ENCODE data around the gene DENND2D.
A peak's percentile ranks its signal among the peaks of the same experiment; 100 is the strongest.

Gene DENND2D, protein sequence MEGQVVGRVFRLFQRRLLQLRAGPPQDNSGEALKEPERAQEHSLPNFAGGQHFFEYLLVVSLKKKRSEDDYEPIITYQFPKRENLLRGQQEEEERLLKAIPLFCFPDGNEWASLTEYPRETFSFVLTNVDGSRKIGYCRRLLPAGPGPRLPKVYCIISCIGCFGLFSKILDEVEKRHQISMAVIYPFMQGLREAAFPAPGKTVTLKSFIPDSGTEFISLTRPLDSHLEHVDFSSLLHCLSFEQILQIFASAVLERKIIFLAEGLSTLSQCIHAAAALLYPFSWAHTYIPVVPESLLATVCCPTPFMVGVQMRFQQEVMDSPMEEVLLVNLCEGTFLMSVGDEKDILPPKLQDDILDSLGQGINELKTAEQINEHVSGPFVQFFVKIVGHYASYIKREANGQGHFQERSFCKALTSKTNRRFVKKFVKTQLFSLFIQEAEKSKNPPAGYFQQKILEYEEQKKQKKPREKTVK

DNA sequence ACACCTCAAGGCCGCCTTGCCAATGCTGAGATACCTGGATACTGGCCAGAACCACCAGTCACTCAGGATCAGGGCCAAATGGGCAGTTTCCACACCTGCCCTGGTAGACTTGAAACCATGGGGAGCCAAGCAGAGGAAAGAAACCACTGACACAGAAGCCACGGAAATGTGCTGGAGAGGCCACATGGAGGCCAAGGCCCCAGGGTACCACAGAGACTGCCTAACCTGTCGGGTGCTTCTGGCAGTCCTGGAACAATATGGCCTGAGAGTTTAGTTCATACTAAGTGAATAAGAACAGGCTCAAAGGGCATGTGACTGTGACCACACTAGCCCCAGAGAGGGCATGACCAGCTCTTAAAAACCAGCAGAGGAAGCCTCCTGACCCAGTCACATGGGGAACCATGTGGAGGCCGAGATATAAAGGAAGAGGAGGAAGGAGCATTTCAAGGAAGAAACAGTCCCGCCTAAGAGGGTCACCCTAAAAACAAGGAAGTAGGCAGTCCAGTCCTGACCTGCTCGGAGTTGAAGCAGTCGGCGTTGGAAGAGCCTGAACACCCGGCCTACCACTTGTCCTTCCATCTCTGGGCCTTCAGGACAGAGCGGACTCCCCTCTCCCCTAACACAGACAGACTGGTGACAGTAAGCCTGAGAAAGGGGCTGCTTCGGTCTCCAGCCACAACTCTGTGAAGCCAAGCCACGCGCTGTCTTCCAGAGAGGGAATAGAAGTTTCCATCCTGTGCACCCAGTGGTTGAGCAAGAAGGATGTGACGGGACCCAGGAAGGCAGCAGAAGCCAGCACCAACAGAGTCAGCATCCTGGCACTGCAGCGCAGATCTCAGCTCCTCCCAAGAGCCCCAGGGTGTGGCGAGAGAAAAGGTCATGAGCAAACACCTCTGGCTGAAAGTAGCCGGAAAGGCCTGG, at the start of gene DENND2D:
DENND2D (minus strand) TSS at position 766 of the 921 bp plus-strand sequence; CDS start at position 579, 187 bp downstream.
- DNase-seq = peak; percentile 97

DNA sequence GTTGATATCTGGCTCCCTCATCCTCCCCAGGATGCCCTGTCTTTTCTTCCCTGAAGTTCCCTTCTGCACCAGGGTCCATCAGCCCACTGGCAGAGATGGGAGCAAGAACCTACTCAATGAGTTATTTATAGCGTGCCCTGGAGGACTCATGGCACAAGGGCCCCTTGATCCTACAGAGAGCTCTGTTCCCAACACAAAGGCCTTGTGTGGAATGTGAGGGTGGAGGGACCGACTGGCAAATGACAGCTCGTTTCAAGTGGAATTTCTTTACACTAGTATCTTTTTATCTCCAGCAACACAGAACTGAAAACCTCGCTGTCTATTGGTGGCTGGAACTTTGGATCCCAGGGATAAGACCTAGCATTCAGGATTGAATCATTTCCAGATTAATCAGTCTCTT, 49.5 kb upstream of the DENND2D start:
- DNase-seq = no peak

DNA sequence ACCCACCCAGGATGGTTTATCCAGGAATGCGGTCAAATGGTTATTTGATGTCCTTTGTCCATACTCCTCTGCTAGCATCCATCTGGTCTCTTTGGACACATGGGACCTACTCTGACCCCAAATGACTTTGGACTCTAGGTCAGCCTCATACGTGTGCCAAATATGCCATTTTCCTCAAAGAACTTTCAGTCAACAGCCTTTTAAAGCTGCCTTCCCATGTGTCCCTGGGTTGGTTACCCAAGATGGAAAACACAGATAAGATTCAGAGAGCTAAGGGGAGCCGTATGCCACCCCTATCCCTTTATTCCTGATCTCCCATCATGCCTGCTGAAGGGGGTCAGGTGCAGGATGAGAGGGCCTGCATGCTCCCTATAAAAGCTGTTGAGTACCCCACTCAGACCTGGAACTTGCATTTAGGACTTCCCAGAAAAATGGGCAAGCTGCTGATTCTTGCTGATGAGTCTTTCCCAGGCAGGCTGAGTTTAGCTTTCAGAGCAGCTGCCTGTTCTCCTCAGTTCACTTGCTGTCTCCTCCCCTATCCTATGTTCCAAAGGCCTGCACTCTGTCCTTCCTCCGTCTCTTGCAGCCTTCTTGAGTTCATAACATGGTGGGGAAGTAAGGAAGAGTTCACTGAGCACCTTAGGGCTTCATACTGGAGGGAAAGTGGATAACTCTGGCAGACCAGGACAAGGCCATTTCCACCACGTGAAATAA, 46.8 kb upstream of the DENND2D start:
- no peak for DNase-seq

DNA sequence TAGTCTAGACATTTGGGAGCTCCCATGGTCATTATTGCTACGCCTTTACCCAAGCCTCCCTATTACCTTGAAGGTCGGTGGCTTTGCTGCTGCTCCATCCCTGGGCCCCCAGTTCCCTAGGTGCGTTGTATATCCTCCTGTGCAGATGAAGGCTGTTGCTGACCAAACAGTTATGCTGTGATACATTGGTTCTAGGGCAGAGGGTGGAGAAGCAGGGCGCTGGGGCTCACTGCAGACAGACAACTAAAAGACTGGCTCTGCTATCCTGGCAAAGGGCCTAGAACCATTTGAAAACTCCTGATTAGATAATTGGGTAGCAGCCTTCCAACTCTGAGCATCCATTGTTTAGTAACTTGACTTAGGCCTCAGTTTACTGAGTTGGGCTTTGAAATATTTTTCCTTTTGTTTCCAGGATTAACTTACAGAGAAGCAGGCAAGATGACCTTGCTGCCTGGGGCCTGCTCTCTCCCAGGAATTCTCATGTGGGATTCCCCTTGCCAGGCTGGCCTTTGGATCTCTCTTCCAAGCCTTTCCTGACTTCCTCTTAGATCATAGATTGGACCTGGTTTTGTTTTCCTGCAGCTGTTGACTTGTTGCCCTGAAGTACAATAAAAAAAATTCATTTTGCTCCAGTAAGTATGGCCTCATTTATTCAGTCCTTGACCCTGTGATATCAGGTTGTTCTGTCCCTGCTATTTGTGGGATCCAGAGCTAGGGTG, 42.5 kb upstream of the DENND2D start:
- no peak for DNase-seq

DNA sequence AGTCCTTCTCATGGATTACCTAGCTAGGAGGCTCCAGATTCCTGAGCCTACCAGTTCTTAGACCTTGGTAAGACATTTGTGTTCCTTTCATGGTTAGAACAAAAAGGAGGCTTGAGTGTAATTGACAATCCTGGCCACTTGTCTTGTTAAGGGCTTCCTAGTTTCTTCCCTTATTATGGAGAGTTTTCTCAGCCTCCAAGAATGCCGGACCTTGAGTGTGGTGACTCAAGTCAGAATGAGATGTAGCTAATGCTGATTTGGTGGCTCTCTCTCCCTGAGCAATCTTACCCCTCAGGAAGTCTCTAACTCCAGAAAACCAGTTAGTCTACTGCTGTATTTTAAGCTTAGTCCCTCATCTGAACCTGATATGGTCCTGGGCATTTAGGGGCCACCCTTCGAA, 41.4 kb upstream of the DENND2D start:
- no peak for DNase-seq

DNA sequence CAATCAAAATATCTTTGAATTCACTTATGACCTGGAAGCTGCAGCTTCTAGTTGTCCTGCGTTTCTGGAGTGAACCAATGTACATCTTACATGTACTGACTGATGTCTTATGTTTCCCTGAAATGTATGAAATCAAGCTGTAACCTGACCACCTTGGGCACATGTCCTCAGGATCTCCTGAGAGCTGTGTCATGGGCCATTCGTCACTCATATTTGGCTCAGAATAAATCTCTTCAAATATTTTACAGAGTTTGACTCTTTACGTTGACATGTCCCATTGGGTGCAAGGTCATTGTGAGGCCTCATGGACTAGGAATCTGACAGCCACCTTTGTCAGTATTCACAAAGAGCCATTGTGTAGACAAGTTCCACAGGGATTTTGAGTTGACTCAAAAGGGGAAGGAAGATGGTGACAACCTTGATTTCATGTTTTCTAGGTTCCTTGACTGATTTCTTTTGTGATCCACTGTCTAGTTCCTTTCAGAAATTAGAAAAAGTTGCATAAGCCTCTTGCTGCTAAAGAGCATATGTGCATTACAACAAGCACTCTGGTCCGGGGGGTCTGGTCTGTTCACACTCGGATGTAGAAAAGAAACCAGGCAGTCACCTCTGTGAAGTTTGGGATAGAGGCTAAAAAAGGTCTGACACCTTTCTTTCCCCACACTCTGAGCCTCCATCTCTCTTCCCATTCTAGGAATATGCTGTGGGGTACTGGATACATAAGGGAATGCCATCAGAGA, 37.8 kb upstream of the DENND2D start:
- no peak for DNase-seq

DNA sequence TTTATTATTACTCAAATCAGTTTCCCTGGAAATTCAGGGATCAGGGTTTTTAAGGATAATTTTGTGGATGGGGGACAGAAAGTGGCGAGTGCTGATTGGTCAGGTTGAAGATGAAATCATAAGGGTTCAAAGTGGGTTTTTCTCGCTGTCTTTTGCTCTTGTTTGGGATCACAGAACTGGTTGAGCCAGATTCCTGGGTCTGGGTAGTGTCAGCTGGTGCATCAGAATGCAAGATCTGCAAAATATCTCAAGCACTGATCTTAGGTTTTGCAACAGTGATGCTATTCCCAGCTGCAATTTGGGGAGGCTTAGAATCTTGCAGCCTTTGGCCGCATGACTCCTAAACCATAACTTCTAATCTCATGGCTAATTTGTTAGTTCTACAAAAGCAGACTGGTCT, 36.4 kb upstream of the DENND2D start:
- no peak for DNase-seq

DNA sequence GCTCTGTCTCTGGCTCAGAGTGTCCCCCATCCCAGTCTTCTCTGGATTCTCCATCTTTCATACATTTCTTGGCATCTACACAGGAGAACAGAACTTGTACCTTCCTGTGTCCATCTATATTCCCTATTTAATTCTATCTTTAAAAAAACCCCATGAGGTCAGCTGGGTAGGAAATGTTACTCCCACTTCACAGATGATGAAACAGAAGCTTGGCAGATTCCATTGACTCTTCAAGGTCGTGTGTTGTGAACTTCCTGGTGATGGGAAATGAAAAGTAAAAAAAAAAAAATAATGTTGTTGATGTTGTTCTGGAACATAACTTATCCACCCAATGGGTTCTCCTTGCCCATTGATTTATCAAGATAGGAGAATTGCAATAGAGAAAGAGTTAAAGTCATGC, 35.9 kb upstream of the DENND2D start:
- DNase-seq = no peak

DNA sequence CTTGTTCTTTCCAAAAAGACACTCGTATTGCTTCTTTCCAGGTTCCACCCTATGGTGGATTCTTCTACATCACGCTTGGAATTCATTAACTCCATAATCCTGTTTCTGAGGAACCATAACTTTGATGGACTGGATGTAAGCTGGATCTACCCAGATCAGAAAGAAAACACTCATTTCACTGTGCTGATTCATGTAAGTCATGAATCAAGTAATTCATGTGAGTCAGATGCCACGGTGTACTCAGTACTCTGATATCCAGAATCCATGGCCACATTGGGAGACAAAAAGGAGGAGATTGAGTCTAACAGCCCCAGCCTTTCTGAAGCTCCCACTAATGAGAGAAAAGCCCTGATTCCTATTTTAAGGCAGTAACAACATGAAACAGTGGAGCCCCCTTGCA, 34.4 kb upstream of the DENND2D start:
- no peak for DNase-seq

DNA sequence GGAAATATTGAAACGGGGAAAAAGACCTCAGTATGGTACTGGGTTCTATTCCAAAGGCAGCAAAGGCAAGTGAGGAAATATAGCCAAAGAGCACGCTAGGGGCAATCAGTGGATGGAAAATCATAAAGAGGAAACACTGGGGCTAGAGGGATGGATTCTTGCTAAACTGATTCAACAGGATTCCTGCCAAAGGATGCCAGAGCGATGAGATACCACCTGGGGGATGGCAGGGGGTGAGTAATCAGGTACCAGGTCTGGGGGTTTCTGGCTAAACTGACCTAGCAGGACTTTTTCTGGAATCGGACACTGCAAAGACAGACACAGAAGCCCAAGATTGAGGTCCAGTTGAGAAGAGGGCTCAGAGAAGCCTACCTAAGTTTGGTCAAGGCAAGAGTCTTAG, 33.8 kb upstream of the DENND2D start:
- DNase-seq = no peak

DNA sequence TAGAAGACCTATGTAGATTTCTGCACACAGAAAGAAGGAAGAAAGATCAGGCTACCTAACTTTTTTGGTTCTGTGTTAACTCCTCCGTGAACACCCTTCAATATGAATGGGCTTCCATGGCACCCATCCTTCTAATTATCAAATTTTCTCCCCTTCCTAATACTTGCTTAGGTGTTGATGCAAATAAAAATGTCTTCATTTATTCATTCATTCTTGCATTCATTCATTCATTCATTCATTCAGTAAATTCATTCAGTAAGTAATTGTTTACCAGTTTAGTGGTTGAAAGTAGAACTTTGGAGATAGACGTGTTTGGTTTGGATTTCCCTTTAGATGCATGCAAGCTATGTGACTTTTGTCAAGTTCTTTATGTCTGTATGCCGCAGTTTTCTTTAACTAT, 31.7 kb upstream of the DENND2D start:
- no peak for DNase-seq

DNA sequence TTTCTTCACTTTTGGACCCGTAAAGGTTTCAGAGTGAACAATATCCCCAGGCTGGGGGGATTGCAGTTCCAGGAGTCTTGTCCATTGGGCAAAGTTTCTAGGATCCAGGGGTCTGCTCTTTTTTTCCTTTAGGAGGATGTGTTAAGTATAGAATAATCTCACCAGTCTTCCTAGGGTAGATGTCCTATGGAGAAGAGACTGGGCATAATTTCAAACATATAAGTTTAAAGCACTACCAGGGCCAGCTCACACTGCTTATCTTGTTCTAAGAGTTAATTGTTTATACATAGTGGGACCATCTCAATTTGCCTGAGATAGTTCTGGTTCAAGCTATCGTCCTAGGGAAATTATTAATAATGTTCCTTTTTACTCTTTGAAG, 28.3 kb upstream of the DENND2D start:
- DNase-seq = no peak

DNA sequence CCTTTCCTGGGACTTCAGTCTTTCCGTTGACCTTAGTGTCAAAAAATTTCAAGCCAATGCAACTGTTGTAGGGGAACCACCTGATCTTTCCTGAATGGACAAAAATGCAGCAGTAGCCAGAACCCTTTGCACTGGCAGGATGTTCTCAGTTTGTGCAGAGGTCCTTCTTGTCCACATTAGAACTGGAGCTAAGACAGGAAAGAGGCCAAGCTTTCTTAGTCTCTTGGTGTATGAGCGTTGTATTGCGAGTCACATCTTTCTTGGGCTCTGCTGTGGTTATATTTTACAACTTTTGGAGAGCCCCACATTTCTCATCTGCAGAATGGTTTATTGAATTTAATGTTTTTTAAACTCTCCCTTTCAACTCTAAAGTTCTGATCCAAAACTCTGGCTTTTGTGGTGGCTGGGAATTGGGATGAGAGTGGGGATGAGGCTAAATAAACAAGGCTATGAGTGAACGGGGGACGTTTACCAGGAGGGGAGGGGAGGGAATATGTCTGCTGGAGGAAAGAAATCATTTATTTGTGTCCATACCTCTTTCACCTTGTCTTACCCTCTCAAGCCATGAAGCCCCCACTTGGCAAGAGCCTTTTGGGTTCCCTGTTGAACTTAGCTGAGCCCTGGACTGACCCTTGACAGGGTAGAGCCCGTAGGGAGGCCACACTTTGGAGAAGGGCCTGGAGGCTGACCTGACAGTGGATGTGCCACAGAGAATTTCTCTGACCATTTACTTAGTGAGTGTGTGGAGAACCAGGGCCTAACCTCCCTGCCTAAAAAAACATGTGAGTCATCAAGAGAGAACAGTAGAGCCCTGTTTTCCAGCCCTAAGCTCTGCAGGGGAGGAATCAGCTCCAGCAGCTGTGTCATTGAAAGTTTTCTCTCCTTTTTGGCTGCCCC, 27.7 kb upstream of the DENND2D start:
- peak; percentile 33 for DNase-seq

DNA sequence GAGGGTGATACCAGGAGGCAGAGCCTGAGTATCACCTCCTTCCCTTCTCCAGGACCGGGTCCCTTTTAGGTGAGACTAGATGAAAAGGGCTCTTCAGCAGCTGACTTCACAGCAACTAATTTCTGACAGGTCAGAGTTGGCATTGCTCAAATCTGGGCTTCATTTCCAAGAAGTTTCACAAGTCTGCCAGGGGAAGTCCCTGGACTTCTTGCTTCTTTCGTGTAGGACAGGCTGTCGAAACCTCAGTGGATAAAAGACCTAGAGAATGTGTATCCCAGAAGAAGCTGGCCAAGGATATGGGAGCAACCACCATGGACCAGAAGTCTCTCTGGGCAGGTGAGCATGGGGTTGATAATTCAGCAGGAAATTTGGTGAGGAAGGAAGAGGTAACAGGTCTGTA, 27.0 kb upstream of the DENND2D start, which contains the start of gene CHI3L2:
CHI3L2 (plus strand) TSS at position 280 of the 400 bp plus-strand sequence; CDS start at position 297, 17 bp downstream.
- peak; percentile 73 for DNase-seq

DNA sequence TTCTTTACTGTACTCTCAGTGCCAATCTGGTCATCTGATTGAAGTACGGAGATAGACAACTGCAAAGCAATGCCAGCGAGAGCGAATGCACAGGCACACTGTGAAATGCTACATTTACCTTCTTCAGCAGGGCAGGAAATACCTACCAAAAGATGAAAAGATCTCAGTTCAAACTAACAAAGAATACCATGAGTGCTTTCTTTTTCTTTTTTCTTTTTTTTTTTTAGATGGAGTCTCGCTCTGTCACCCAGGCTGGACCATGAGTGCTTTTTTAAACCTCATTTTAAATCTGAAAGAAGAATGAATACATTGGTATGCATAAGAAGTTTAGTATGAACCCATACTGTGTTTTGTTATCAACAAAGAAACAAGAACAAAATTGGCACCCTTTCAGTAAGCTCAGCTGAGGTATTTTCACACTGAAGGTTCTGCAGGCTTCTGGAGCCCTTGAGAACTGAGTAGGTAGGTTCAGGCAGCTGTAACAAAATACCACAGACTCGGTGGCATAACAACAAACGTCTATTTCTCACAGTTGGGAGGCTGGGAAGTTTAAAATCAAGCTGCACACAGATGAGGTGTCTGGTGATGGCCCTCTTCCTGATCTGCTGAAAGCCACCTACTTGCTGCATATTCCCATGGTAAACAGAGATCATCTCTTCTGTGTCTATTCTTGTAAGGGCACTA, 25.4 kb upstream of the DENND2D start:
- DNase-seq = no peak

DNA sequence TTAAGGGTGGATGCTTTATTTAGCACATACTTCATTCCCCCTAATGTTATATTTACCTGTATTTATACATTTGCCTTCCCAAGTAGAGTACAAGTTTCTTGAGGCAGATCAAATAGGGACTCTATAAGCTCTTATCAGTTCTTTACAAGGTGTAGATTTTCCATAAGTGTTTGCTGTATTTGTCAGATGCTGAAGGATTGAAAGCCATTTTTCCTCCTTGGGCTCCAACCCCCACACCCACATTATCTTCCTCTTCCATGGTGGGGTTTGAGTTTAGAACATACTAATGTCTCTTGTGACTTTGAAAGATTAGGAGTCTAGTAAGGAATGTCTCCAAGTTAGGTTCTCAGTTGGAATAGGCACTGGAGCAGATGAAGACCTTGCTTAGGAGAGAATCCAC, 24.6 kb upstream of the DENND2D start:
- DNase-seq = no peak

DNA sequence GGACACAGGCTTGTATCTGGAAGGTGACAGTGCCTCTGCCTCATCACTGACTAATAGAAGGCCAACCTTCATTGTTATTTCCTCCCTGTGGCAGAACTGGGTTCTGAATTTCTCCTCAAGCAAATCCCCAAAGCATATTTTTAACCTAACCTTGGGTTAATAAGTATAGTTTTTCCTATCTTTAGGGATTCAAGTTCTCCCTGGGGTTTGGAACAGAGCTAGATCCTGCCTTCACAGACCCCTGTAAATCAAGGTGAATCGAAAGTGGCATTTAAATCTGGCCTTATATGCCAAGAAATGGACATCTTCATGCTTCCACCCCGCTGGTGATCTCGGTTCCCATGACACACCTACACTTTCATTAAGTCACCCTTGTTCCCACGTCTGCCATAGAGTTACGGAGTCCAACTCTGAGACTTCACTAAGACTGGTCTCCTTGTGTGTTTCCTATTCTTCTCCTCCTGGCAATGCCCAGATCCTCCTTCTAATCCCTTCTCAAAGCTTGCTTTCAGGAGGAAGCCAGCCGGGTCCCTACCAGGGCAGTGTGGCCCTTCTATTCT, 22.8 kb upstream of the DENND2D start:
- DNase-seq = peak; percentile 45

DNA sequence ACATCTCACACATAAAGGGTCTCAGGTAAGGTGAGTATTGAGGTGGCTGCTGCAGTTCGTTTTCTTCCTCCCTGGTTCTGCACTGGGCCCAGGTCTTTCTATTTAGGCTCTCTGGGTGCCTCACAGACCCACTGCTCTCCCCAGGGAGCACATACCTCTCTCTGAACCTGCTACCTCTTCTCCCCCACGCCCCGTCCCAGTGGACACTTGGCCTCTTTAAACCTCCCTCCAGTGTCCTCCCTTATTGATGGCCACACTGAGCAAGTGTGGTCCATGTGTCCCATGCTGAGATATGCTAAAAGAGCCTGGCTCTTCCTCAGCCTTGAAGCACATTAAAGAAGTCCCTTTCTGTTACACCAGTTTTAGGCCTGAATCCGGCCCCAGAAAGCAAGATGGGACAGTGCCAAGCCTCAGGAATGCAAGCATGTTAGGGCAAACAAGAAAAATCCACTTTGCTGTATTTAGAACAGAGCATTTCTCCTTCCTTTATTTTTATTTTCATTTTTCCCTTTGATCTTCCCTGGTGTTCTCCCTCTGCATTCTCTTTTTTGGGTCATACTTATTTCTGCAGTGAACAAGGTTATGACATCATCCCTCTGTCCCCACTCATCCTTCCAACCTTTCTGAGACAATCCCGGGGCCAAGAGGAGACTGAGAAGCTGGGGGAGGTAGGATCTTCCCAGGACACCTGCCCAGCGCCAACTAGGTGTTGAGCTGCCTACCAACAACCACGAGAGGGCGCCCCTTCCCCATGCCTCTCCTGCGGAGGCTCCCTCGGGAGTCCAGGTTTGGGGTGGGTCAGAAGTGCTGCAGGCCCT, 22.1 kb upstream of the DENND2D start:
- peak; percentile 49 for DNase-seq

All from inflammatory macrophage treated with lipopolysaccharide for 4 hours (primary cell).